K562 (cell line): ENCODE data around the gene KCTD13. TPM values are rescaled to one million over a fixed set of nuclear protein-coding genes. Genes with fewer than 3 reads are reported as not detected.
A peak's percentile ranks its signal among the peaks of the same experiment; 100 is the strongest.

Experiments
- CREM ChIP-seq: IDR thresholded peaks from 2 replicates; pipeline ENCODE4 v1.6.1; 2014; ENCODE audit warnings: antibody characterized with exemption, low read depth
- GATAD2A ChIP-seq: fragments of 450-650 bp; IDR thresholded peaks from 2 replicates; pipeline ENCODE4 v1.6.1; 2017
- HSF4 ChIP-seq: fragments of 250-450 bp; sonication (Bioruptor Pico); IDR thresholded peaks from 2 replicates; pipeline ENCODE4 v2.1.2; 2022; ENCODE audit warnings: mild to moderate bottlenecking, moderate library complexity, borderline replicate concordance
- KAT8 ChIP-seq: fragments of 450-650 bp; IDR thresholded peaks from 2 replicates; pipeline ENCODE4 v1.6.1; 2016; ENCODE audit warnings: low read depth, mild to moderate bottlenecking
- NFE2L1 ChIP-seq: fragments of 450-650 bp; IDR thresholded peaks from 2 replicates; pipeline ENCODE4 v1.6.1; 2016; ENCODE audit warnings: missing genetic modification characterization, low read depth, mild to moderate bottlenecking, missing compliant biosample characterization, moderate library complexity, borderline replicate concordance
- PTBP1 ChIP-seq: fragments of 200-400 bp; formaldehyde crosslinking; IDR thresholded peaks from 2 replicates; pipeline ENCODE4 v1.6.1; 2017; ENCODE audit warnings: low read depth, low read length
- RREB1 ChIP-seq: fragments of 250-450 bp; sonication (Bioruptor Pico); IDR thresholded peaks from 2 replicates; pipeline ENCODE4 v1.4.0; 2020
- ZNF121 ChIP-seq: sonication (generic); formaldehyde crosslinking; conservative IDR thresholded peaks from 2 replicates; pipeline ENCODE4 v1.8.0; 2022; ENCODE audit warnings: missing genetic modification reagents
- ZNF197 ChIP-seq: fragments of 200-800 bp; sonication (Bioruptor generic); IDR thresholded peaks from 2 replicates; pipeline ENCODE4 v1.6.1; 2016; ENCODE audit warnings: low read depth, missing genetic modification characterization, missing compliant biosample characterization
- ZNF274 ChIP-seq: IDR thresholded peaks from 2 replicates; pipeline ENCODE4 v1.6.1; 2011; ENCODE audit warnings: low read depth, mild to moderate bottlenecking, low read length, moderate library complexity, borderline replicate concordance
- ZNF449 ChIP-seq: fragments of 250-450 bp; sonication (Bioruptor Pico); IDR thresholded peaks from 2 replicates; pipeline ENCODE4 v1.8.0; 2022; ENCODE audit warnings: moderate library complexity, mild to moderate bottlenecking, inconsistent platforms
- ZNF696 ChIP-seq: fragments of 250-450 bp; sonication (Bioruptor Pico); conservative IDR thresholded peaks from 2 replicates; pipeline ENCODE4 v1.4.0; 2020; ENCODE audit warnings: mild to moderate bottlenecking, moderate library complexity
- polyA plus RNA-seq, 8 experiments: library from polyadenylated mRNA; depleted of rRNA in 4 of 8; stranded (reverse) in 5 of 8; unstranded in 3 of 8; fragments of >200 nt; fragmentation: Nextera tagmentation in 2 of 8; fragmentation: Illumina TruSeq in 1 of 8; extraction: Ambion mirVana in 2 of 8; extraction: Trizol in 1 of 8; gene quantifications; 2 replicates each; pipeline versions ENCODE4 v1.2.1 to v1.2.3, GENCODE V29; 2011 to 2014; ENCODE audit warnings: inconsistent platforms in 1 of 8, missing spikeins in 1 of 8
- total RNA-seq, 7 experiments: library from RNA; depleted of rRNA in 6 of 7; stranded (reverse); fragments of >200 nt in 6 of 7; fragmentation: Illumina TruSeq in 2 of 7; extraction: Trizol in 2 of 7; gene quantifications; 2 replicates each; pipeline versions ENCODE4 v1.2.1 to v1.2.3, GENCODE V29; 2011 to 2021; ENCODE audit warnings: low replicate concordance in 1 of 7
- TF ChIP-seq, protein P1 (sequence below): fragments of 250-450 bp; sonication (Bioruptor Pico); IDR thresholded peaks from 2 replicates; pipeline ENCODE4 v1.5.1; 2021; ENCODE audit warnings: mild to moderate bottlenecking
- TF ChIP-seq, protein P2 (sequence below): fragments of 250-450 bp; sonication (Bioruptor Pico); IDR thresholded peaks from 2 replicates; pipeline ENCODE4 v1.4.0; 2020; ENCODE audit warnings: mild to moderate bottlenecking, moderate library complexity
- TF ChIP-seq, protein P3 (sequence below): conservative IDR thresholded peaks from 2 replicates; pipeline ENCODE4 v1.6.1; 2011; ENCODE audit warnings: low read depth, mild to moderate bottlenecking, low read length; ENCODE audit not compliant: control insufficient read depth

Gene KCTD13
- total and polyA plus RNA-seq, 9 of the 15 experiments (the other 6 are each of a cell fraction or from before 2014, with no cell fraction given), result 1.0 to 20.6 (median 9.8) TPM

GRCh38 chr16:29975134-29975538 lies 49.1 kb upstream of the KCTD13 start (continued):
- no peak for TF ChIP-seq KAT8
- TF ChIP-seq, protein P1, sequence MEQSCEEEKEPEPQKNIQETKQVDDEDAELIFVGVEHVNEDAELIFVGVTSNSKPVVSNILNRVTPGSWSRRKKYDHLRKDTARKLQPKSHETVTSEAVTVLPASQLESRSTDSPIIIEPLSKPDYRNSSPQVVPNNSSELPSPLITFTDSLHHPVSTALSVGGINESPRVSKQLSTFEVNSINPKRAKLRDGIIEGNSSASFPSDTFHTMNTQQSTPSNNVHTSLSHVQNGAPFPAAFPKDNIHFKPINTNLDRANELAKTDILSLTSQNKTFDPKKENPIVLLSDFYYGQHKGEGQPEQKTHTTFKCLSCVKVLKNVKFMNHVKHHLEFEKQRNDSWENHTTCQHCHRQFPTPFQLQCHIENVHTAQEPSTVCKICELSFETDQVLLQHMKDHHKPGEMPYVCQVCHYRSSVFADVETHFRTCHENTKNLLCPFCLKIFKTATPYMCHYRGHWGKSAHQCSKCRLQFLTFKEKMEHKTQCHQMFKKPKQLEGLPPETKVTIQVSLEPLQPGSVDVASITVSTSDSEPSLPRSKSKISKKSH (CRISPR knock-in tag), result no peak
- TF ChIP-seq ZNF121 (CRISPR knock-in tag), result no peak
- TF ChIP-seq, protein P2, sequence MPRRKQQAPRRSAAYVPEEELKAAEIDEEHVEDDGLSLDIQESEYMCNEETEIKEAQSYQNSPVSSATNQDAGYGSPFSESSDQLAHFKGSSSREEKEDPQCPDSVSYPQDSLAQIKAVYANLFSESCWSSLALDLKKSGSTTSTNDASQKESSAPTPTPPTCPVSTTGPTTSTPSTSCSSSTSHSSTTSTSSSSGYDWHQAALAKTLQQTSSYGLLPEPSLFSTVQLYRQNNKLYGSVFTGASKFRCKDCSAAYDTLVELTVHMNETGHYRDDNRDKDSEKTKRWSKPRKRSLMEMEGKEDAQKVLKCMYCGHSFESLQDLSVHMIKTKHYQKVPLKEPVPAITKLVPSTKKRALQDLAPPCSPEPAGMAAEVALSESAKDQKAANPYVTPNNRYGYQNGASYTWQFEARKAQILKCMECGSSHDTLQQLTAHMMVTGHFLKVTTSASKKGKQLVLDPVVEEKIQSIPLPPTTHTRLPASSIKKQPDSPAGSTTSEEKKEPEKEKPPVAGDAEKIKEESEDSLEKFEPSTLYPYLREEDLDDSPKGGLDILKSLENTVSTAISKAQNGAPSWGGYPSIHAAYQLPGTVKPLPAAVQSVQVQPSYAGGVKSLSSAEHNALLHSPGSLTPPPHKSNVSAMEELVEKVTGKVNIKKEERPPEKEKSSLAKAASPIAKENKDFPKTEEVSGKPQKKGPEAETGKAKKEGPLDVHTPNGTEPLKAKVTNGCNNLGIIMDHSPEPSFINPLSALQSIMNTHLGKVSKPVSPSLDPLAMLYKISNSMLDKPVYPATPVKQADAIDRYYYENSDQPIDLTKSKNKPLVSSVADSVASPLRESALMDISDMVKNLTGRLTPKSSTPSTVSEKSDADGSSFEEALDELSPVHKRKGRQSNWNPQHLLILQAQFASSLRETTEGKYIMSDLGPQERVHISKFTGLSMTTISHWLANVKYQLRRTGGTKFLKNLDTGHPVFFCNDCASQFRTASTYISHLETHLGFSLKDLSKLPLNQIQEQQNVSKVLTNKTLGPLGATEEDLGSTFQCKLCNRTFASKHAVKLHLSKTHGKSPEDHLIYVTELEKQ (CRISPR knock-in tag), result no peak
- peak; percentile 85; the same call in 1 of the 2 replicates for TF ChIP-seq PTBP1
- TF ChIP-seq RREB1 (CRISPR knock-in tag), result no peak
- no peak for TF ChIP-seq ZNF274
- no peak for TF ChIP-seq NFE2L1 (tag)
- no peak for TF ChIP-seq ZNF696 (CRISPR knock-in tag)
- no peak for TF ChIP-seq CREM
- TF ChIP-seq, protein P3, sequence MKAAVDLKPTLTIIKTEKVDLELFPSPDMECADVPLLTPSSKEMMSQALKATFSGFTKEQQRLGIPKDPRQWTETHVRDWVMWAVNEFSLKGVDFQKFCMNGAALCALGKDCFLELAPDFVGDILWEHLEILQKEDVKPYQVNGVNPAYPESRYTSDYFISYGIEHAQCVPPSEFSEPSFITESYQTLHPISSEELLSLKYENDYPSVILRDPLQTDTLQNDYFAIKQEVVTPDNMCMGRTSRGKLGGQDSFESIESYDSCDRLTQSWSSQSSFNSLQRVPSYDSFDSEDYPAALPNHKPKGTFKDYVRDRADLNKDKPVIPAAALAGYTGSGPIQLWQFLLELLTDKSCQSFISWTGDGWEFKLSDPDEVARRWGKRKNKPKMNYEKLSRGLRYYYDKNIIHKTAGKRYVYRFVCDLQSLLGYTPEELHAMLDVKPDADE, result no peak
- TF ChIP-seq ZNF449 (CRISPR knock-in tag), result no peak
- no peak for TF ChIP-seq GATAD2A
- TF ChIP-seq HSF4, result no peak
- TF ChIP-seq ZNF197, result no peak
